Stimulated activated CD8-positive, alpha-beta memory T cell treated with anti-CD3 and anti-CD28 coated beads, Interleukin-7, amount 100 ng/mL, for 4 hours (primary cell): ENCODE data around the gene GUF1.
A peak's percentile ranks its signal among the peaks of the same experiment; 100 is the strongest.
"Not testable (repeated sequence)": the region's sequence is repeated elsewhere in the genome, so short reads cannot be mapped to it uniquely, and the experiment has no call there.

Source experiments
- DNase-seq, 2 donors: peaks; one replicate each; pipeline ENCODE4 v3.0.0-alpha.2; 2020; ENCODE audit warnings: low read depth in 2 of 2

GUF1 gene

GRCh38 chr4:44701037-44701436 is 22.8 kb downstream of the GUF1 start:
- no peak for DNase-seq

- DNase-seq, result no peak
Measured at GRCh38 chr4:44704673-44705072, 26.5 kb downstream of the GUF1 start.

GRCh38 chr4:44713125-44713524 is 34.9 kb downstream of the GUF1 start:
- no peak for DNase-seq

GRCh38 chr4:44716597-44716996 is 38.4 kb downstream of the GUF1 start:
- DNase-seq, result no peak

GRCh38 chr4:44720371-44720770 is 42.2 kb downstream of the GUF1 start:
- DNase-seq, result no peak

- no peak for DNase-seq
Measured at GRCh38 chr4:44722001-44722400, 43.8 kb downstream of the GUF1 start.

GRCh38 chr4:44725166-44725565 is 46.9 kb downstream of the GUF1 start:
- DNase-seq, result no peak

- DNase-seq, result peak in 1 of 2 donors; percentile 0
Measured at GRCh38 chr4:44725726-44726037, 47.5 kb downstream of the GUF1 start.

GRCh38 chr4:44726038-44726871 is 48.0 kb downstream of the GUF1 start, which contains the start of gene GNPDA2:
Gene GNPDA2 (minus strand): TSS chr4:44726556. CDS start chr4:44722207, 4,349 bp downstream.
- DNase-seq, result peak; percentile 58 to 75

GRCh38 chr4:44727471-44727870 is 49.3 kb downstream of the GUF1 start:
- no peak for DNase-seq

GRCh38 chr4:44728694-44729093 is 50.5 kb downstream of the GUF1 start:
- DNase-seq, result not testable (repeated sequence)

GRCh38 chr4:44736900-44737299 is 58.7 kb downstream of the GUF1 start:
- DNase-seq, result no peak

- DNase-seq, result no peak
Measured at GRCh38 chr4:44738615-44739014, 60.4 kb downstream of the GUF1 start.

GRCh38 chr4:44740201-44740600 is 62.0 kb downstream of the GUF1 start:
- DNase-seq, result no peak
